Measurements from ENCODE around the gene ELMO1. TPM values are rescaled to one million over a fixed set of nuclear protein-coding genes. Genes with fewer than 3 reads are reported as not detected.

ELMO1 gene
- total RNA-seq, 6 donors from 2014 or later = 51.4 to 204 (median 73.7) TPM

- Histone ChIP-seq H3K27ac (no peak overlapping the region), H3K36me3 (no peaks in the 10 kb centered on the region), H3K4me1 (peaks cover 8 to 16% (median 11%) of the 10 kb centered on the region in 4 donors), H3K4me3 (no peak overlapping the region), H3K9me3 (no peaks in the 10 kb centered on the region), H3K27me3 (no peaks in the 10 kb centered on the region)
- 91 to 95% methylated on average over 3 of the region's 3 CpGs for WGBS, 2 donors
- TF ChIP-seq POLR2A (IDR thresholded peaks at IDR 0.05) = no peak
- TF ChIP-seq POLR2AphosphoS5 (IDR thresholded peaks at IDR 0.05) = no peak
- TF ChIP-seq EP300 (IDR thresholded peaks at IDR 0.05) = no peak
- no peak for TF ChIP-seq CTCF (IDR thresholded peaks at IDR 0.05)
- no peak for ATAC-seq (ENCODE audit: low FRiP score in 2 of 2)
- DNase-seq = no peak
Observed at GRCh38 chr7:36951257-36951697, 497.4 kb downstream of the ELMO1 start.

GRCh38 chr7:36949711-36950600, 498.7 kb downstream of the ELMO1 start:
- Histone ChIP-seq H3K4me1 (peaks cover 8 to 16% (median 13%) of the 10 kb centered on the region in 4 donors), H3K9me3 (no peaks in the 10 kb centered on the region), H3K27me3 (no peaks in the 10 kb centered on the region), H3K4me3 (no peak overlapping the region), H3K36me3 (no peaks in the 10 kb centered on the region), H3K27ac (no peak overlapping the region)
- 72 to 74% methylated on average over 8 of the region's 8 CpGs for WGBS, 2 donors
- no peak for TF ChIP-seq EP300 (IDR thresholded peaks at IDR 0.05)
- no peak for TF ChIP-seq CTCF (IDR thresholded peaks at IDR 0.05)
- TF ChIP-seq POLR2AphosphoS5 (IDR thresholded peaks at IDR 0.05) = no peak
- no peak for TF ChIP-seq POLR2A (IDR thresholded peaks at IDR 0.05)
- ATAC-seq (ENCODE audit: low FRiP score in 2 of 2) (peak in 1 of 2 donors; percentile 72), DNase-seq (peak in 1 of 2 donors; percentile 52)

DNA sequence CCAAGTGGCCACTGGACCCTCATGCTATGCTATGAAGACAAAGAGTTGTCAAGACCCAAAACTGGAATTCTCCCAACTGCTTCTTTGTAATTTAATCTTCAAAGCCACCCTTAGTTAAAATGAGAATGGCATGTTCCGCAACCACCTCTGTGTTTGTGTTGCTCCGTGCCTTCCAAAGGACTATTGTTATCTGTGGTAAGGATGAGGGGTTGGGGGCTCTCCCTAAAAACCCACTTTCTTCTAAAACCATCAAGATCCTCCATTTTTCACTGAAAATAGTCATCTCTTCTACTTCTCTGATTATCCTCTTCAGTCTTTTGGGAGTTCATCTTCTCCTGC, 502.3 kb downstream of the ELMO1 start:
- Histone ChIP-seq H3K4me1 (peaks cover 8 to 16% (median 13%) of the 10 kb centered on the region in 4 donors), H3K36me3 (no peaks in the 10 kb centered on the region), H3K27me3 (no peaks in the 10 kb centered on the region), H3K27ac (no peak overlapping the region), H3K9me3 (peaks cover 0 to 4% (median 1%) of the 10 kb centered on the region in 4 donors), H3K4me3 (no peak overlapping the region)
- no peak for TF ChIP-seq CTCF (IDR thresholded peaks at IDR 0.05)
- TF ChIP-seq POLR2AphosphoS5 (IDR thresholded peaks at IDR 0.05) = no peak
- TF ChIP-seq POLR2A (IDR thresholded peaks at IDR 0.05) = no peak
- no peak for TF ChIP-seq EP300 (IDR thresholded peaks at IDR 0.05)
- whole genome bisulfite sequencing, 2 donors = 78 to 79% methylated on average over 2 of the region's 2 CpGs
- ATAC-seq (ENCODE audit: low FRiP score in 2 of 2) (no peak), DNase-seq (no peak)

GRCh38 chr7:36945612-36946400, 502.9 kb downstream of the ELMO1 start:
- H3K4me3 ChIP-seq = no peak overlapping the region

More at GRCh38 chr7:36945612-36946400, 502.9 kb downstream of the ELMO1 start:
- peaks cover 0 to 5% (median 1%) of the 10 kb centered on the region in 4 donors for H3K9me3 ChIP-seq
- DNase-seq = peak in 1 of 2 donors; percentile 33
- H3K27me3 ChIP-seq = no peaks in the 10 kb centered on the region
- WGBS, 2 donors = 56 to 59% methylated on average over 7 of the region's 7 CpGs
- H3K36me3 ChIP-seq = no peaks in the 10 kb centered on the region
- no peak for TF ChIP-seq EP300 (IDR thresholded peaks at IDR 0.05)
- TF ChIP-seq POLR2AphosphoS5 (IDR thresholded peaks at IDR 0.05) = no peak
- TF ChIP-seq POLR2A (IDR thresholded peaks at IDR 0.05) = no peak
- TF ChIP-seq CTCF (IDR thresholded peaks at IDR 0.05) = no peak
- no peak for ATAC-seq (ENCODE audit: low FRiP score in 2 of 2)
- no peak overlapping the region for H3K27ac ChIP-seq
- H3K4me1 ChIP-seq = peaks cover 8 to 16% (median 13%) of the 10 kb centered on the region in 4 donors
